HG03558 (cell line): Measurements from ENCODE around the gene NPLOC4.

Experiments used
- ATAC-seq: cut with Tn5 transposase; IDR thresholded peaks from one replicate; pipeline ENCODE4 v1.9.1; 2021; ENCODE audit warnings: moderate number of reproducible peaks; ENCODE audit not compliant: unreplicated experiment; ENCODE audit errors: extremely low read depth

The NPLOC4 gene

GRCh38 chr17:81574643-81574956 is 62.3 kb downstream of the NPLOC4 start:
- ATAC-seq = no peak

GRCh38 chr17:81573794-81574642 is 62.9 kb downstream of the NPLOC4 start:
- ATAC-seq = no peak

GRCh38 chr17:81572563-81573168 is 64.2 kb downstream of the NPLOC4 start:
- ATAC-seq = no peak

GRCh38 chr17:81570964-81571363 is 65.9 kb downstream of the NPLOC4 start:
- no peak for ATAC-seq

DNA sequence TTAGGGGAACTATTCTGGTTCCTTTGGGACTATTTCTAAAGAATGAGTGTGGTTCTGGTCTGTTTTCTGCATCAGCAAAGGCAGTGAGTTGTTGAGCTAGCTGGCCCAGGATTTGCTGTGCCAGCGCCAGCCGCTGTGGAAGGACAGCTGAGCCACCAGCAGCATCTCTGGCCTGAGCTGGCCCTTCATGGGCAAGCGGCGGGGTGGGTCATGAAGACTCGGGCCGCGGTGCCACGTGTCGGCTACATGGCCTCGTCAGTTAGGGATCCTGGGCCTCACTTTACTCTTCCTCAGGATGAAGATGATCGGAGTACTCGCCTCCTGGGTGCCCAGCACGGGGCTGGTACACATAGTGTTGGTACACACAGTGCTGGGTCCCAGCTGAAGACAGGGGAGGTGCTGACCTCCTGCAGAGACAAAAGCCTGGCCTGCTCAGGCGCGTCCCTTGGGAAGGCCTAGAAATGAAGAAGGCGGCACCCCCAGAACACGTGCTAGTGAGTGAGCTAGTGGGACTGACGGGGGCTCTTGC is 66.9 kb downstream of the NPLOC4 start:
- no peak for ATAC-seq

DNA sequence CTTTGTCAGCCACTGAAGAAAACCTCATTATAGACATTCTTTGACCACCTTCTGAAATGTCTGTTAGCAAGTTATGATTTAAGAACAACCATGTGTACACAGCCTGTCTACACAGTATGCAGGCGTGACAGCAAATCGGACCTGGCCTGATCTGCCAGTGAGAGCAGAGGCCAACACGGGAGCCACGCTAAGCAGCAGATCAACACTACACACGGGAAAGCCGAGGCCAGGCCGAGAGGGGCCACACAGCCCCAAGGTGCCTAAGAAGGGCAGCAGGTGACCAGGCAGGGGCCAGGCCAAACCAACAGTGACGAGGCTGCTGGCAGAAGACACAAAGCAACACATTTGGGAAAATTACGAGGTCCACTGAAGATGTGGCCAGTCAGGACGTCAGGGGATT is 68.5 kb downstream of the NPLOC4 start:
- ATAC-seq = no peak

DNA sequence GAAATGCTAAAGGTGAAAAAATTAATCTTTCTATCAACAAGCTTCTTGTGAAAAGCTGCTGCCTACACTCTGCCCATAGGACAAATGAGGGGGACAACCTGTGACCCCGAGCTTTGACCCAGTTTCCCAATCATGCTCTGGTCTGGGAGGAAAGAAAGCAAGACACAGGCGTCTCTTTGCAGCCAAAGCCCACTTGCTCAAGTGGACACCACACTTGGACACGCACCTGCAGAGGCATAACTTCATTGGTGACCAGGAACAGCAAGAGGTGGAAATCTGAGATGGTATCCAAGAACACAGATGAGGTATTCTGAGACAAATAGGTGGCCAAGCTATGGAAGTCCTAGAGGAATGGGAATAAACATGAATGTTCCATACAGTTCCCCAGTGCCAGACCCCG is 69.7 kb downstream of the NPLOC4 start:
- ATAC-seq = no peak

DNA sequence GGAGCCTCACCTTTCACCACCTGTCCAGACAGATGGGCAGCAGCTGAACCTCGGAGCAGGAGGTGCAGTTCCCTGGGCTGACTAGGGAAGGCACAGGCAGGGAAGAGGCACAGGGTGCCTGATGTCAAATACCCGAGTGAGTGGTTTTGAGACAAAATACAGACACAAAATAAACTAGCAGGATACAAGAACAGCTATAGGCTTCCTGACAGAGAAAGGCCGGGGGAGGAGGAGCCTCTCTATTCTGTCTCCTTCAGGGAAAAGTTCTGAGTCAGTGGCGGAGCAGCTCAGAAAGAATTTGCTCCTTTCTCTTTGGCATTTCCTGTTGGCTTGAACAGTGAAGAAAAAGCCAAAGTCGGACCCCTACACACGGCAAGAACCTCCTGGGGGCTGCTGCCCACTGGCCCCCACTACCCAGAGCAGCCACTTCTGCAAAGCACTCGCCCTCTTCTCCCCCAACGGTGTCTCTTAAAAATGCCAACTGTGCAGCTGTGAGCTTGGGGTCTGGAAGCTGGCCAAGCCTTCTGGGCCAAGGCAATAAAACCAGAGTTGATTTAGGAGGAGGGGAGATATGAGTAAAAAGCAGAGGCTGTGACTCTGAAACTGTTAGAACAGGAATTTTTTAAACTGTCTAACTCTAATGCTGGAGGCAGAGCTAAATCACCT is 70.3 kb downstream of the NPLOC4 start:
- ATAC-seq = no peak

- ATAC-seq = no peak
Observed at GRCh38 chr17:81565231-81565630, 71.7 kb downstream of the NPLOC4 start.

GRCh38 chr17:81564778-81565177 is 72.1 kb downstream of the NPLOC4 start:
- ATAC-seq = no peak

DNA sequence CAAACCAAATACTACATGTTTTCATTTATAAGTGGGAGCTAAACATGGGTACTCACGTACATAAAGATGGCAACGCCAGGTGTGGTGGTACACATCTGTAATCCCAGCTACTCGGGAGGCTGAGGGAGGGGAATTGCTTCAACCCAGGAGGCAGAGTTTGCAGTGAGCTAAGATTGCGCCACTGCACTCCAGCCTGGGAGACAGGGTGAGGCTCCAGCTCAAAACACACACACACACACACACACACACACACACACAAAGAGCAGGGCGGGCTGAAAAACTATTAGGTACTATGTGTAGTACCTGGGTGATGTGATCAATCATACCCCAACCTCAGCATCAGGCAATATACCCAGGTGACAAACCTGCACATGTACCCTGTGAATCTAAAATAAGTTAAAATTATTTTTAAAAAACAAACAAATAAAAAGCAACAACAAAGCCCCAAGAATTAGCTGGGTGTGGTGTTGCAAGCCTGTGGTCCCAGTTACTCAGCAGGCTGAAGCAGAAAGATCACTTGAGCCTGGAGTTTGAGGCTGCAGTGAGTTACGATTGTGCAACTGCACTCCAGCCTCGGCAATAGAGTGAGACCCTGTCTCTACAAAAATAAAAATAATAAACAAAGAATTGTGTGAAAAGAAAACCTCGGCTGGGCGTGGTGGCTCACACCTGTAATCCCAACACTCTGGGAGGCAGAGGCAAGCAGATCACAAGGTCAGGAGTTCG is 72.9 kb downstream of the NPLOC4 start:
- no peak for ATAC-seq

DNA sequence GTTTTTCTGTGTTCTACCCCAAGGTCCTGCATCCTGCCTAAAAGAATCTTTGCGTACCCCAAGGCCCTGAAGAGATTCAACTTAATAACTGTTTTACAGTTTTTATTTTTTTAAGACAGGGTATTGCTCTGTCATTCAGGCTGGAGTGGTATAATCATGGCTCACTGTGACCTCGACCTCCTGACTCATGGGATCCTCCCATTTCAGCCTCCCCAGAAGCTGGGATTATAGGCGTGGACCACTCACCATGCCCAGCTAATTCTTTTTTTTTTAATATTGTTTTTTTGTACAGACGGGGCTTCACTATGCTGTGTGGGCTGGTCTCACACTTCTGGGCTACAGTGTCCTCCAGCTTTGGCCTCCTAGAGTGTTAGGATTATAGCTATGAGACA is 75.4 kb downstream of the NPLOC4 start:
- ATAC-seq = no peak

- no peak for ATAC-seq
Observed at GRCh38 chr17:81558941-81559806, 77.7 kb downstream of the NPLOC4 start.

GRCh38 chr17:81558115-81558468 is 78.8 kb downstream of the NPLOC4 start:
- no peak for ATAC-seq

GRCh38 chr17:81557276-81558114 is 79.4 kb downstream of the NPLOC4 start:
- ATAC-seq = no peak

GRCh38 chr17:81556863-81557262 is 80.0 kb downstream of the NPLOC4 start:
- no peak for ATAC-seq

DNA sequence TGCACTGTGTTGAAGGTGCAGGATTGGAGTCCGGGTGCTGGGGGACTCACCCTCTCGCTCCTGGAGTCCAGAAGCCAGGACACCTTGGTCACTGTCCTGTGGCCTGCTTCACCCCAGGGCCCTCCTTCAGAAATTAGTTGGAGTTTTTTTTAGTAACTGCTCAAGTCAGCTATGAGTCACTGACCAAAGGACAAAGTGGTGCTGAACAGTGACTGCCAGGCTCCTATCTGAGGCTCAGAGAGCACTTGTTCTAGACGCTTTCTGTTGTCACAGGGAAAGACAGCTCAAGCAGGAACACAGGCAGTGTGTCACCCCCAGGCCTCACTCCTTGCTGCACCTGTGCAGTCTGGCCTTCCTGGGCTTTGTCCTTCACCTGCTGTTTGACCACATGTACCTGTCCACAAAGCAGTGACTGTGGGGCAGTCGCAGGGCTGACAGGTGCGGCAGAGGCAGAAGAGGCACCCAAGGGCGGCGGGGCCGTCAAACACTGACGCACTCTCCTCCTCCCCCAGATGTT is 80.7 kb downstream of the NPLOC4 start:
- no peak for ATAC-seq

GRCh38 chr17:81553616-81554181 is 83.2 kb downstream of the NPLOC4 start:
- ATAC-seq = no peak
